T follicular helper cell (primary cell): ENCODE measurements around the gene SPRY1.

Source experiments
- DNase-seq: peaks from one replicate; pipeline ENCODE4 v3.0.0-alpha.2; 2020; ENCODE audit warnings: low read depth

Gene SPRY1

GRCh38 chr4:123411514-123411913, 14.9 kb downstream of the SPRY1 start:
- no peak for DNase-seq

- no peak for DNase-seq
Observed at GRCh38 chr4:123412091-123412505, 15.5 kb downstream of the SPRY1 start.

- DNase-seq: no peak
Observed at GRCh38 chr4:123412700-123413512, 16.3 kb downstream of the SPRY1 start.

DNA sequence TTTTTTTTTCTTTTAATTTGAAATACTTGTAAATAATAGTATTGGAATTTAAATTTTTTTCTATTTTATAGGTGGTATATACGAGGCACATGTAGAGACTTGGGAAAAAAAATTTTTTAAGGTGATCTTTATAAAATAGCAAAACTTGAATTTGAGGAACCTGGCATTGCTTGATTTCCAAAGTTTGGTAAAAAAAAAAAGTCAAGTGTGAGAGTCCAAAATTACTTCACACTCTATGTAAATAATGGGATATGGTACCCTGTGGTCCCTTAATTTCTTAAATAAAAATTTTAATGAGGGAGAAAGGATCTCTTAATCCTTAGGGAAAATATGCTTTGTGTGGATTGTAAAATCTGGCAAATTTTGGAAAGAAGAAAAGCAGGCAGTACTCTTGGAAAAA, 19.0 kb downstream of the SPRY1 start:
- DNase-seq: no peak

- DNase-seq: no peak
Observed at GRCh38 chr4:123415977-123416376, 19.4 kb downstream of the SPRY1 start.

DNA sequence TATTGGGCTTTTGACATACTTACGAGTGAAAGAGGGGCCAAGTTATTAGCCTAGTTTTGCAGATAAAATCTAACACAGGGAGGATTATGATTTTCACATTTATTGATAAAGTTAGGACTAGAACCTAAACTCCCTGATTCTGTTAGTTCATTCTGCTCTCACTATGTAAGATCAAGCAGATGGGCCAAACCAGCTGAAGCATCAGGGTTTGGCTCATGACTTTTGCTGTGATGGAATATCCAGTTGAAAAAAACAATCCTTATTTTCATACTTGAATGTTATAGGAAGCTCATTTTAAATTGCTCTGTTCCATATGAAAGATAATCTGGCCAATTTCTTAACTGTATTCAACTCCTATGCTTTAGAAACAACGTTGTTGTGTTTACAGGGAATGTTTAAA, 21.2 kb downstream of the SPRY1 start:
- no peak for DNase-seq

DNA sequence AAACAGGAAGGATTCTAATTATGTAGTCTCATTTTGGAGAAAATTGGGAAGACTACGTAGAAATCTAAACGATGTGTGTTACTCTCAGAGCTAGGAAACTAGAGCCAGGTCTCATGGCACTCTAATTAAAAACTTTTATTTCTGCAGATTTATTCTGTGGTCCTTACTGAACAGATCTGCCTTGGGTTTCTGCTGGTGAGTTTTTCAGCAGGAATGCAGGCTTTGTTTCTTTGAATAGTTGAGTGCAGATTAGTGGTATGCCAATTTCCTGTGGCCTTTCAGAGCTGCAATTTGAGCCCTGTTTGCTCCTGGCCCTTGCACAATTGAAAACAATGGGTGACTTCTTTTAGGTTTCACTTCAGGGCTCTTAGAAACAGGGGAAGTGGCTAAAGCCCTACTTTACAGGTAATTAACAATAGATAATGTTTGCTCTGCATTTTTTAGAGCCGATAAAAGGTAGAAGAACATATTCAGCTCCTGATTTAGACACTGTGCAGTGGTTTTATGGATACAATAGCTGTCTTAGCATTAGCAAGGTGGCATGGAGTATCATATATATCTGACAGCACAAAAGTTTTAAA, 21.8 kb downstream of the SPRY1 start:
- no peak for DNase-seq

DNA sequence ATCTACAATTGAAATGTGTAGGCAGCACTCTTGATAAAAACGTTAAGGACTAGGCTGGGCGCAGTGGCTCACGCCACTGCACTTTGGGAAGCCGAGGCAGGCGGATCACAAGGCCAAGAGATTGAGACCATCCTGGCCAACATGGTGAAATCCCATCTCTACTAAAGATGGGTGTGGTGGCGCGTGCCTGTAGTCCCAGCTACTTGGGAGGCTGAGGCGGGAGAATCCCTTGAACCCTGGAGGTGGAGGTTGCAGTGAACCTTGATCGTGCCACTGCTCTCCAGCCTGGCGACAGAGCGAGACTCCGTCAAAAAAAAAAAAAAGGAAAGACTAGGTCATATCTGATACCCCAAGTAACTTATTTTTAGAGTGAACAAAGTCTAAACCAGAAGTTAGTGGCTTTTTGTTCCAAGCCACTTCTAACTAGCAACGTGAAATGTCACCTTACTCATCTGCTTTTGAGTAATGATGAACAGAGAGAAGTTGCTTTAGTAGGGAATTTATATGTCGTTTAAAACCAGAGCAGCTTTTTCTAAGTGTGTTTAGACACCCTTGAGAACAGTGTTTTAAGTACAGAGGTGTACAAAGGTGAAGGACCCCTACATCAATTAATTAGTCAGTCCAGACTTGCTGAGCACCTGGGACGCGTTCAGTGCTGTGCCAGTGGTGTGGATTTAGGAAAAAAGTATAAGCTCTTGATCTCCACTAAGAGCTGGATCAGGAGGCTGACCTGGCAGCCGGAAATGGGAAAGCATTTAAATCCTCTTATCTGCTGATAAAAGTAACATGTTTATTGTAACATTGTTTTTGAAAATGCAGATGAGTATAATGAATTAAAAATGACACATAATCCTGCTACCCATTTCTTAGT, 23.5 kb downstream of the SPRY1 start:
- DNase-seq: no peak

DNA sequence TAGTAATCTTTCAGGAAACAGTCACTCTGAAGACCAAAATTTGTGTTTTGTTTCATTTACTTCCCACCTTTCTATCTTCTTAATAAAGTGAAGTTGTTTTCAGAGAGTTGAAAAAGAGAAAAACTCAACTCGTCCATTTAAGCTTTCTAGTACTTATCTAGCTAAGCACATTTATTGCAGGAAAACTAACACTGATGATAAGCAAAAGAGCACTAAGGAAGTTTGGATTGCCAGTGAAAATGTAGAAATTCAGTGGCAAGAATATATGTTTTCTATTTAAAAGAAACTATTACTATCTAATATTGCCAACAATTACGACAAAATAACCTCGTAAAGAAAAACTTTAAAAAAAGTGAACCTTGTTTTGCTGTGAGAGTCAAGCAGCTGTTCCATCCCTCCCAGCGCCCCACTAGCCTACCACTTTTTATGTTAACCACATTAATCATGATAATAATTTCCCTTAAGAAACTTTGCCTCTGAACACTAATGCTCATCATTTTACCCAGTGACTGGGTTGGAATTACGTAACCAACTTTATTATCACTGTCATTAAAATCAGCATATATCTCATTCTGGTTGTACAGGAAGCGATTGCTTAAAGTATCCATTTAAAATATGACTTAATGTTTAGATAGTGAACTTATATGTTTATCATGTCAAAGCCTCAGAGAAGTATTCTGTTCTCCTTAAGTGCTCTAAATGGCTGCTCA, 24.8 kb downstream of the SPRY1 start:
- DNase-seq: no peak

GRCh38 chr4:123421937-123422781, 25.6 kb downstream of the SPRY1 start:
- no peak for DNase-seq

DNA sequence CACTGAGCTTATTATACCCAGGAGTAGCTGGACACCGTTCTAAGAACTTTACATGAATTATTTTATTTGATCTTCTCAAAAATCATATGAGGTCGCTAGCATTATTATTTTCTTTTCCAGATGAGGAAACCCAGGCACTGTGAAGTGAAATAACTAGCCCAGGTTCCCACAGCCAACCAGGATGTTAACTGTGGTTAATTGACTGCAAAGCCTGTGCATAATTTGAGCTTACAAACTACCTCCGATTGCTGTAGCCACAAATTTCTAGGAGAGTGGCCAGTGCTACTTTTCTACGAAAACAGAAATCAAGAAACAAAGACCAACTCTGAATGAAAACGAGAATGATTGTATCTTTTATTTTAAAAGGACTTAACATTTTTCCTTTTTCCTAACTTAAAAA, 27.2 kb downstream of the SPRY1 start:
- DNase-seq: no peak

GRCh38 chr4:123427951-123428350, 31.4 kb downstream of the SPRY1 start:
- no peak for DNase-seq

DNA sequence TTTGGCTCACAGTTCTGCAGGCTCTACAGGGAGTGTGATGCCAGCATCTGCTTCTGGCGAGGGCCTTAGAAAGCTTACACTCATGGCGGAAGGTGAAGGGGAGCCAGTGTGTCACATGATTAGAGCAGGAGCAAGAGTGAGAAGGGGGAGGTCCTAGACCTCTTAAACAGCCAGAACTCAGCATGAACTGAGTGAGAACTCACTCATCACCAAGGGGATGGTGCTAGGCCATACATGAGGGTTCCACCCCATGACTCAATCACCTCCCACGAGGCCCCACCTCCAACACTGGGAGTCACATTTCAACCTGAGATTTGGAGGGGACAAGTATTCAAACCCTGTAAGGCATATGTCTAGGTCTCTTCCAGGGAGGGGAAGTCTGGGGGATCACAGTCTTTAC, 33.4 kb downstream of the SPRY1 start:
- no peak for DNase-seq

DNA sequence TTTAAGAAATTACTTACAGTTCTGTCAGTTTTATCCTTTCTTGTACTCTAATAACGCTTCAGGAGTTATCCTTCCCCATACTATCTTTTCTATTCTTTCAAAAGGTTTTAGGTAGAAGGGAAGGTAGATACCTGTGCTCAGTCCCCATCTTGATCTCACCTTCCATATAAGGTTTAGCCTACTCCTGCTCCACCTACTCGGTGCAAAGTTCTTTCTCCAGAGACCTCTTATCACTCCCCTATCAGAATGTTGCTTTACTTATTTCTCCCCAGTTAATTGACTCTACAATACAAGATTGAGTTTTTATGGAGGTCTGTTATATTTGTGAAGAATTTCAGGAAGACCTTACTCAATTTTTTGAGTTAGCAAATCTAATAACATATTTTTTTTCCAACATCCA, 33.9 kb downstream of the SPRY1 start:
- DNase-seq: no peak

GRCh38 chr4:123433573-123433972, 37.0 kb downstream of the SPRY1 start:
- no peak for DNase-seq

- no peak for DNase-seq
Observed at GRCh38 chr4:123433976-123434375, 37.4 kb downstream of the SPRY1 start.

DNA sequence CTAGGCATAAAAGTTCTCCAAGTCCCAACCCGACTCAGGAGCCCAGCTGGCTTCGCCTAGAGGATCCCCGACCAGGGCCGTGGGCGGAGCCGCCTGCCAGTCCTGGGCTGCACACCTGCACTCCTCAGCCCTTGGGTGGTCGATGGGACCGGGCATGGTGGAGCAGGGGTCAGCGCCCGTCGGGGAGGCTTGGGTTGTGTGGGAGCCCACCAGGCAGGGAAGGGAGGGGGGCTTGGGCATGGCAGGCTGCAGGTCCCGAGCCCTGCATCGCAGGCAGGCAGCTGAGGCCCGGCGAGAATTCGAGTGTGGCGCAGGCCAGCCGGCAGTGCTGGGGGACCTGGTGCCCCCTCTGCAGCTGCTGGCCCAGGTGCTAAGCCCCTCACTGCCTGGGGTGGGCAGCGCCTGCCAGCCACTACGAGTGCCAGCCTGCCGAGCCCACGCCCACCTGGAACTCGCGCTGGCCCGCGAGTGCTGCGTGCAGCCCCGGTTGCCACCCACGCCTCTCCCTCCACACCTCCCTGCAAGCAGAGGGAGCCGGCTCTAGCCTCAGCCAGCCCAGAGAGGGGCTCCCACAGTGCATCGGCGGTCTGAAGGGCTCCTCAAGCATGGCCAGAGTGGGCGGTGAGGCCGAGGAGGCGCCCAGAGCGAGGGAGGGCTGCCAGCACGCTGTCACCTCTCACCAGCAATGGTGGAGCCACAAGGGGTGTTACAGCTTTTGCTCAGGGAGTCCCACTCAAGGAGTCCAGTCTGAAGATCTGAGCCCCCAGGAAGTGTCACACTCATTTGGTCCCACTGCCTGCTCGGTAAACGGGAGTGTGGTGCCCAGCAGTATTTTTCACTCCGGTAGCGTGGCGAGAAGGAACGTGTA, 38.9 kb downstream of the SPRY1 start:
- DNase-seq: no peak

- DNase-seq: no peak
Observed at GRCh38 chr4:123438031-123438430, 41.4 kb downstream of the SPRY1 start.

GRCh38 chr4:123443401-123444289, 47.0 kb downstream of the SPRY1 start:
- DNase-seq: no peak
